Measurements from ENCODE around the gene NOP53.

Gene NOP53

DNA sequence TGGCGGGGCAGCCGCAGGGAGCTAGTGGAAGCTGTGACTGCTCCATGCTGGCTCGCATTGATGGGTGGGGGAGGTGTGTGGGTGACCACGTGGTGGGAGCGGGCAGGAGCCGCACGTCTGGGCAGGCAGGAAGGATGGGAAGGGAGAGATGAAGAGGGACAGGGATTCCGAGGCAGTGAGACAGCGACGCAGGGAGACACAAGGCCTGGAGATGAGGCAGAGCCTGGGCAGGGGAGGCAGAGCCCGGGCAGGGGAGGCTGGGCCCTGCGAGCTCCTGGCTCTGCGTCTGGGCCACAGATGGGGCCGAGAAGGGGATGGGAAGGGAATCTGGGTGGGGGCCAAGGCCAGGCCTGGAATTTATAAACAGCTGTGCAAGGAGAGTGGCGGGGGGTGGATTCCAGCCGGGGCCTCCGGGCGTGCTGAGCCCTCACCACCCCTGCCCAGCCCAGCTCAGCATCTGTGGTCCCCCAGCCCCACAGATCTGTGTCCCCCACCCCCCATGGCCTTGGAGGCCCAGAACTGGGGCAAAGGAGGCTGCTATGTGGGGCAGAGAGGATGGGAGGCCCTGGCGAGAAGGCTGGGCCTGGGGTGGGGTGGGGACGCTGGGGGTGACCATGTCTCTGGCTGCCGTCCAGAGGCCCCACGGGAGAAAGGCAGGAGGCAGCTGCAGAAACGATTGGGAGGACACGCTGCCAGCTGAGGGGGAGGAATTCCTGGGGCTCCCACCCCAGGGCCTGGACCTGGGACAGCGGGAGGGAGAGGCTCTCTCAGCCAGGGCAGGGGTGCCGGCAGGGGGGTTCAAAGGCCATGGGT, 26.1 kb upstream of the NOP53 start:
- no peaks in the 10 kb centered on the region for H3K27me3 ChIP-seq (ENCODE audit: control insufficient read depth, insufficient read depth, low read length)
- no peak overlapping the region for H3K4me2 ChIP-seq (ENCODE audit: low read length)
- no peak overlapping the region for H2AFZ ChIP-seq
- TF ChIP-seq, protein P1, sequence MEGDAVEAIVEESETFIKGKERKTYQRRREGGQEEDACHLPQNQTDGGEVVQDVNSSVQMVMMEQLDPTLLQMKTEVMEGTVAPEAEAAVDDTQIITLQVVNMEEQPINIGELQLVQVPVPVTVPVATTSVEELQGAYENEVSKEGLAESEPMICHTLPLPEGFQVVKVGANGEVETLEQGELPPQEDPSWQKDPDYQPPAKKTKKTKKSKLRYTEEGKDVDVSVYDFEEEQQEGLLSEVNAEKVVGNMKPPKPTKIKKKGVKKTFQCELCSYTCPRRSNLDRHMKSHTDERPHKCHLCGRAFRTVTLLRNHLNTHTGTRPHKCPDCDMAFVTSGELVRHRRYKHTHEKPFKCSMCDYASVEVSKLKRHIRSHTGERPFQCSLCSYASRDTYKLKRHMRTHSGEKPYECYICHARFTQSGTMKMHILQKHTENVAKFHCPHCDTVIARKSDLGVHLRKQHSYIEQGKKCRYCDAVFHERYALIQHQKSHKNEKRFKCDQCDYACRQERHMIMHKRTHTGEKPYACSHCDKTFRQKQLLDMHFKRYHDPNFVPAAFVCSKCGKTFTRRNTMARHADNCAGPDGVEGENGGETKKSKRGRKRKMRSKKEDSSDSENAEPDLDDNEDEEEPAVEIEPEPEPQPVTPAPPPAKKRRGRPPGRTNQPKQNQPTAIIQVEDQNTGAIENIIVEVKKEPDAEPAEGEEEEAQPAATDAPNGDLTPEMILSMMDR (IDR thresholded peaks at IDR 0.05): no peak
- H3K4me1 ChIP-seq: peaks cover 2% of the 10 kb centered on the region
- no peaks in the 10 kb centered on the region for H3K36me3 ChIP-seq (ENCODE audit: control insufficient read depth, insufficient read depth, low read length)
- no peak overlapping the region for H3K27ac ChIP-seq
- no peak overlapping the region for H3K4me3 ChIP-seq (ENCODE audit: low read depth, low read length)
- H3K9ac ChIP-seq: no peak overlapping the region
- H3K9me3 ChIP-seq (ENCODE audit: control insufficient read depth, low read length): no peaks in the 10 kb centered on the region
- no peaks in the 10 kb centered on the region for H3K79me2 ChIP-seq

DNA sequence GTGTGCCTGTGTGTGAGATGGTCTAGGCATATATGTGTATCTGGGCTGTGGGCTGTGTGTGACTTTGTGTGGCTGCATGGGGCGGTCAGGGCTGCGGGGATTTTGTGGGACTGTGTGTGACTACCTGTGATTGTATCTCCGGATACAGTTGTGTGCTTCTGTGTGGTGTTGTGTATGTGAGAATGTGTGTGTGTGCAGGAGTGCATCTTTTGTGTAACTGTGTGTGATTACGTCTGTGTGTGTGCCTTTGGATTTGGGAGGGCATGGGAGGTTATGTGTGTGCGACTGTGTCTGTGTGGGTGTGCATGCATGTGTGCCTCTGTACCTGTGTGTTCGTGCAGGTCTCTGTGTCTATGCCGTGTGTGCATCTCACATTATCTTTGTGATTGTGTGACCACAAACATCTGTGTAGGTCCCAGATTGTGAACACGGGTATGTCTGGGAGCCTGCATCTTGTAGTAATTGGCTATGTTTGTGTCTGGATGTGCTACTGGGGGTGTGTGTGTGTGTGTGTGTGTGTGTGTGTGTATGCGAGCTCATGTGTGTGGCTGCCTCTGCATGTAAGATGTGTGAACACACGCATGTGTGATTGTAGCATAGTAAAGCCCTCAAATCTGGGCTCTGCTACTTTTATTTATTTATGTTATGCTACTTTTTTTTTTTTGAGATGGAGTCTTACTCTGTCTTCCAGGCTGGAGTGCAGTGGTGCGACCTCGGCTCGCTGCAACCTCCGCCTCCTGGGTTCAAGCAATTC, 24.5 kb upstream of the NOP53 start:
- Histone ChIP-seq H3K27me3 (ENCODE audit: control insufficient read depth, insufficient read depth, low read length) (no peaks in the 10 kb centered on the region), H3K4me2 (ENCODE audit: low read length) (no peak overlapping the region), H3K36me3 (ENCODE audit: control insufficient read depth, insufficient read depth, low read length) (no peaks in the 10 kb centered on the region), H3K4me1 (peaks cover 2% of the 10 kb centered on the region), H3K27ac (no peak overlapping the region), H2AFZ (no peak overlapping the region), H3K9me3 (ENCODE audit: control insufficient read depth, low read length) (no peaks in the 10 kb centered on the region), H3K79me2 (no peaks in the 10 kb centered on the region), H3K9ac (no peak overlapping the region), H3K4me3 (ENCODE audit: low read depth, low read length) (no peak overlapping the region)
- TF ChIP-seq, protein P1 (IDR thresholded peaks at IDR 0.05): no peak

DNA sequence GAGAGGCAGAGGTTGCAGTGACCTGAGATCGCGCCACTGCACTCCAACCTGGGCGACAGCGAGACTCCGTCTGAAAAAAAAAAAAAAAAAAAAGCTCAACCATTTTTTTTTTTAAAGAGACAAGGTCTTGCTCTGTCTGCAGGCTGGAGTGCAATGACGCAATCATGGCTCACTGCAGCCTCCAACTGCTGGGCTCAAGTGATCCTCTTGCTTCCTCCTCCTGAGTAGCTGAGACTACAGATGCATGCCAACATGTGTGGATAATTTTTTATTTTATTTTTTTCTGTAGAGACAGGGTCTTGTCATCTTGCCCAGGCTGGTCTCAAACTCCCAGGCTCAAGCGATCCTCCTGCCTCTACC, 21.8 kb upstream of the NOP53 start:
- H3K9ac ChIP-seq: no peak overlapping the region
- no peaks in the 10 kb centered on the region for H3K36me3 ChIP-seq (ENCODE audit: control insufficient read depth, insufficient read depth, low read length)

DNA sequence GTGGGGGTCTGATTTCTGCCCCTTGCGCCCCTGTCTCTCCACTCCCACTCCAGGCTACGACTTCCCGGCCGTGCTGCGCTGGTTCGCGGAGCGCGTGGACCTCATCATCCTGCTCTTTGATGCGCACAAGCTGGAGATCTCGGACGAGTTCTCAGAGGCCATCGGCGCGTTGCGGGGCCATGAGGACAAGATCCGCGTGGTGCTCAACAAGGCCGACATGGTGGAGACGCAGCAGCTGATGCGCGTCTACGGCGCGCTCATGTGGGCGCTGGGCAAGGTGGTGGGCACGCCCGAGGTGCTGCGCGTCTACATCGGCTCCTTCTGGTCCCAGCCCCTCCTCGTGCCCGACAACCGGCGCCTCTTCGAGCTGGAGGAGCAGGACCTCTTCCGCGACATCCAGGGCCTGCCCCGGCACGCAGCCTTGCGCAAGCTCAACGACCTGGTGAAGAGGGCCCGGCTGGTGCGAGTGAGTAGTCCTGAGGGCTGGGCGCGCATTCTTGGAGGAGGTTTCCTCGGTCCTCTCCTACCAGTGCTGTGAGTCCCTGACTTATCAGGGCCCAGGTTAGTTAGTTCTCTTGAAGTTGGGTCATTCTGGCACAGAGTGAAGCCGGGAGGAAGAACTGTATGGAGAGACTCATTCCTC, 19.5 kb upstream of the NOP53 start:
- Histone ChIP-seq H3K9me3 (ENCODE audit: control insufficient read depth, low read length) (no peaks in the 10 kb centered on the region), H3K36me3 (ENCODE audit: control insufficient read depth, insufficient read depth, low read length) (no peaks in the 10 kb centered on the region), H3K4me3 (ENCODE audit: low read depth, low read length) (no peak overlapping the region), H3K27ac (no peak overlapping the region), H3K4me1 (peaks cover 2% of the 10 kb centered on the region), H3K79me2 (no peaks in the 10 kb centered on the region), H3K27me3 (ENCODE audit: control insufficient read depth, insufficient read depth, low read length) (no peaks in the 10 kb centered on the region), H3K9ac (no peak overlapping the region), H3K4me2 (ENCODE audit: low read length) (no peak overlapping the region), H2AFZ (no peak overlapping the region)
- TF ChIP-seq, protein P1 (IDR thresholded peaks at IDR 0.05): no peak

More for the DNA sequence above, 21.8 kb upstream of the NOP53 start:
- Histone ChIP-seq H3K9me3 (ENCODE audit: control insufficient read depth, low read length) (no peaks in the 10 kb centered on the region), H3K79me2 (no peaks in the 10 kb centered on the region), H3K27ac (no peak overlapping the region), H2AFZ (no peak overlapping the region), H3K4me3 (ENCODE audit: low read depth, low read length) (no peak overlapping the region), H3K4me1 (peaks cover 2% of the 10 kb centered on the region), H3K4me2 (ENCODE audit: low read length) (no peak overlapping the region), H3K27me3 (ENCODE audit: control insufficient read depth, insufficient read depth, low read length) (no peaks in the 10 kb centered on the region)
- TF ChIP-seq, protein P1 (IDR thresholded peaks at IDR 0.05): no peak
